Activated CD8-positive, alpha-beta memory T cell treated with anti-CD3 and anti-CD28 coated beads for 36 hours (primary cell): ENCODE results near the gene LETM1. TPM values are rescaled to one million over a fixed set of nuclear protein-coding genes. Genes with fewer than 3 reads are reported as not detected.

Experiments
- CTCF ChIA-PET: fragments of 350-600 bp; sonication (Branson Sonifier 250); formaldehyde crosslinking; loops from one replicate; lab custom pipeline; 2021; ENCODE audit warnings: antibody characterized with exemption; lab: Charles Lee
- POLR2A ChIA-PET: fragments of 350-600 bp; sonication (Branson Sonifier 250); formaldehyde crosslinking; loops from one replicate; lab custom pipeline; 2021; ENCODE audit warnings: antibody characterized with exemption; lab: Charles Lee
- total RNA-seq, 2 experiments: library from RNA; stranded (reverse); gene quantifications; one replicate each; pipeline ENCODE4 v1.2.3, GENCODE V29; 2021

Gene LETM1
- total RNA-seq: 10 to 100 TPM; 88.8 to 94.7 TPM

GRCh38 chr4:1856071-1856942 is at the start of gene LETM1:
LETM1 (minus strand) TSS chr4:1856156; CDS start chr4:1855950, 206 bp downstream.
- POLR2A ChIA-PET: interaction anchor here (1.1 to 1.7 kb wide), 3 partner anchors 14 to 136 kb away, joined by 3 to 6 read pairs (median 5); partner anchors contain the start of genes NSD2, TACC3 and TMEM129
- CTCF ChIA-PET: interaction anchor here (0.5 to 1.8 kb wide), 3 partner anchors 43 to 70 kb away, joined by 3 to 7 read pairs (median 3); no protein-coding TSS in a partner anchor

DNA sequence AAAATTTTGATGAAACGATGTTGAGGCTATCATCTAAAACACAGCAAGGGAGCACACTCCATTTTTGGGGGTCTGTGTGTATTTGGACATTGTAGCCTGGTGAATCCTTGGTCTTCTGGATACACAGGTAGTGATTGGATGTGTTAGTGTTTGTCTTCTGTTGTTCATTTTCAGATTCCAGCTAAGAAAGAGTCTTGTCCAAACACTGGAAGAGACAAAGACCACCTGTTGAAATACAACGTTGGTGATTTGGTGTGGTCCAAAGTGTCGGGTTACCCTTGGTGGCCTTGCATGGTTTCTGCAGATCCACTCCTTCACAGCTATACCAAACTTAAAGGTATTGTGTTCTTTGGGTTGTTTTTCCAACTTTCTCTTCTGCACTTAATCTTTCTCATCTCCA is 48.1 kb upstream of the LETM1 start:
- ChIA-PET POLR2A (no interaction called here), CTCF (no interaction called here)

DNA sequence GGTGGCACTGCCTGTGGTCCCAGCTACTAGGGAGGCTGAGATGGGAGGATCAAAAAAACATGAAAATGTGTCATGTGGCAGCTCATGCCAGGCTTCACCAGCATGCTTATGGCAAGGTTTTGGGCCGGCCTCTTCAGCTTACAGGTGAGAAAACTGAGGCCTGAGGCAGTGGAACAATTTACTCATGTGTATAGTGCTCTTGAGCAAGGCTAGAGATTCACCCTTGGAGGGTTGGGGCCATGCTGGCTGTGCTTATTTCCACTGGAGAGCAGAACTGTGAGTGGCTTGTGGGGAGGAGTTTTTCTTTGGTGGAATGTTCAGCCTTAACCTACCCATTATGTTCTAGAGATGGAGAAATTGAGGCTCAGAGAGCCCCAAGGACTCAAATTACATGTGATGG is 47.1 kb upstream of the LETM1 start:
- ChIA-PET POLR2A (no interaction called here), CTCF (interaction anchor here (1.1 kb wide), 1 partner anchor 13 kb away, joined by 3 read pairs; no protein-coding TSS in a partner anchor)

GRCh38 chr4:1902243-1902642 is 46.3 kb upstream of the LETM1 start:
- CTCF ChIA-PET: interaction anchor here (0.6 to 1.1 kb wide), 2 partner anchors 12 to 14 kb away, joined by 3 read pairs; no protein-coding TSS in a partner anchor
- POLR2A ChIA-PET: no interaction called here

DNA sequence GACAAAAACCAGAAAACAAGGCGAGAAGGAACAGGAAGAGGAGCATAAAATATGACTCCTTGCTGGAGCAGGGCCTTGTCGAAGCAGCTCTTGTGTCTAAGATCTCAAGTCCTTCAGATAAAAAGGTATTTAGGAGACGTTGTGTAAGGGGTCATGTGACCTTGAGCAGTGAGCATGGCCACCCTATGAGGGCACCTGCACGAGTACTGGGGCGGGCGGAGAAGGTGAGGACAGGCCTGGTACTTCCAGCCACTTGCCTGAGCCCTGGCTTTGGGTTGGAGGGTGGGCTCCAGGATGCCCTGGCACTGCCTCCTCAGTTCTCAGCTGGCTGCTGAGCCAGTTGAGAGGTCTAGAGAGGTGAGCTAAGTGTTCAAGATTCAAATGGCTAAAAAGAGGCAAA is 45.2 kb upstream of the LETM1 start:
- ChIA-PET POLR2A (interaction anchor here (0.9 kb wide), 1 partner anchor 46 kb away, joined by 3 read pairs; no protein-coding TSS in a partner anchor), CTCF (interaction anchor here (0.8 to 2.5 kb wide), 4 partner anchors 9 to 53 kb away, joined by 3 to 17 read pairs (median 5); partner anchors contain the start of gene LETM1)

DNA sequence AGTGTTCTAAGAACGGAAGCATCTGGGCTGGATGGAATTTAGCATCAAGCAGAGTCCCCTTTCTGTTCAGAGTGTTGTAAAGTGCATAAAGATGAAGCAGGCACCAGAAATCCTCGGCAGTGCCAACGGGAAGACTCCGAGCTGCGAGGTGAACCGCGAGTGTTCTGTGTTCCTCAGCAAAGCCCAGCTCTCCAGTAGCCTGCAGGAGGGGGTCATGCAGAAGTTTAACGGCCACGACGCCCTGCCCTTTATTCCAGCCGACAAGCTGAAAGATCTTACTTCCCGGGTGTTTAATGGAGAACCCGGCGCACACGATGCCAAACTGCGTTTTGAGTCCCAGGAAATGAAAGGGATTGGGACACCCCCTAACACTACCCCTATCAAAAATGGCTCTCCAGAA is 44.7 kb upstream of the LETM1 start:
- ChIA-PET POLR2A (no interaction called here), CTCF (interaction anchor here (0.5 to 2.5 kb wide), 9 partner anchors 9 to 251 kb away, joined by 3 to 17 read pairs (median 5); partner anchors contain the start of gene LETM1)

DNA sequence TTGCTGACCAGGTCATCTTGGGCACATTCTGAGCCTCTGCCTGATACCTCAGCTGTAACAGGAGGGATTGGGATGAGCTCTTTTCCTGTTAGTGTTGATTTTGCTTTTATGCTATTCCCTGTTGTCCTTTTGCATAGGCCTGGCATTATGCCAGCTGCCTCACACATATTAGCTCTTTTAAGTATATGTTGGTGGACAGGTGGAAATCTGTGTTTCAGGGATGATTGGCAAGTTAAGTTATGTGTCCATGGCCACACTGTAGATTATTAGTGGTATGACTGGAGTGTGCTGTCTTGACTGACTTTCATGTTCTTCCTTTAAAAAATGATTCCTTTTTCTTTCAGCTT is 44.1 kb upstream of the LETM1 start:
- ChIA-PET POLR2A (no interaction called here), CTCF (interaction anchor here (0.5 to 2.5 kb wide), 15 partner anchors 10 to 1358 kb away, joined by 3 to 17 read pairs (median 3); partner anchors contain the start of gene LETM1)

DNA sequence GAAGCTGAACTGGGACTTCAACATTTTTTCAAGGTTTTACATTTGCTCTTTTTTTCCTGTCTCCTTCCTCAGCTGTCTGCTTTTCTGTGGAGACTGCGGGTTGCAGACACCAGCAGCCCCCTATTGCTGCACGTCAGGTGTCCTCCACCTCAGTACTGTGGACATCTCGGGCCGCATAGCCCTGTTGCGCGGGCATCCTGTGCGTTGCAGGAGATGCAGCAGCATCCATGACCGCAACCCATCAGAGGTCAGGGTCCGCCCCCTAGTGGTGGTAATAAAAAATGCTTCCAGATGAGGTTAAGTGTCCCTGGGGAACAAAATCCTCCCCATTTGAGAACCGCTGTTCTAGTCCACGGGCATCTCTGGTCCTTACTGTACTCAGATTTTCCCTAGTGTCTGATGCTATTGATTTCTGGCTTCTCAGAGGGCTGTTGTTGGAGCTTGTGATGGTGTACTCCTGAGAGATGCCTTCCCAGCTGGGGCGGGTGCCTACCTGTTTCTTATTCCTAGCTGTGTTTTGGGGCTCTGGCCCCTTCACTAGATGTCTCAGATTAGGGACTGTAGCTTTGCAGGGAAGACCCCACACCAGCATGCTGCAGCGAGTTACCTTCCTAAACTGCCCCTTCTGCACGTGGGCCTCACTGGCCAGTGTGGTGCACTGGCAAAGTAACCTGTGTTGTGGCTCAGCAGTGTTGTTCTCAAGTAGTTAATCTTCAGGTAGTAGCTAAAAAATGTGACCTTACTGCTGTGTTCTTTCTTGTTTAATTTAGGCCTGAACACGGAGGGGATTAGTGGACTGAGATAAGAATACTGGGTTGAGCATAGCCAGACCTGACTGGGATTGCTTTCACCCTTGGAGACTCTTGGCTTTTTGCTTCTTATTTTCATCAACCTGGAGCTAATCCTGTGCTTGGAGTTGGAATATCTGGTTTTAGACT is 43.5 kb upstream of the LETM1 start:
- ChIA-PET POLR2A (no interaction called here), CTCF (interaction anchor here (0.6 to 2.5 kb wide), 22 partner anchors 10 to 1358 kb away, joined by 3 to 17 read pairs (median 3); partner anchors contain the start of gene LETM1)

- ChIA-PET POLR2A (no interaction called here), CTCF (interaction anchor here (0.7 to 2.5 kb wide), 12 partner anchors 11 to 150 kb away, joined by 3 to 9 read pairs (median 3); no protein-coding TSS in a partner anchor)
Measured at GRCh38 chr4:1898681-1899080, 42.7 kb upstream of the LETM1 start.

GRCh38 chr4:1898007-1898406 is 42.1 kb upstream of the LETM1 start:
- ChIA-PET POLR2A (no interaction called here), CTCF (interaction anchor here (0.7 to 2.5 kb wide), 5 partner anchors 10 to 150 kb away, joined by 3 to 6 read pairs (median 4); no protein-coding TSS in a partner anchor)

GRCh38 chr4:1896658-1896991 is 40.7 kb upstream of the LETM1 start:
- CTCF ChIA-PET: no interaction called here

GRCh38 chr4:1895971-1896657 is 40.2 kb upstream of the LETM1 start:
- ChIA-PET CTCF (no interaction called here), POLR2A (interaction anchor here (1.2 kb wide), 1 partner anchor 12 kb away, joined by 4 read pairs; no protein-coding TSS in a partner anchor)

More at GRCh38 chr4:1896658-1896991, 40.7 kb upstream of the LETM1 start:
- POLR2A ChIA-PET: no interaction called here

GRCh38 chr4:1890979-1891570 is 35.1 kb upstream of the LETM1 start:
- ChIA-PET CTCF (interaction anchor here (0.6 kb wide), 1 partner anchor 33 kb away, joined by 4 read pairs; no protein-coding TSS in a partner anchor), POLR2A (no interaction called here)

GRCh38 chr4:1887052-1887451 is 31.1 kb upstream of the LETM1 start:
- POLR2A ChIA-PET: interaction anchor here (0.6 kb wide), 1 partner anchor 17 kb away, joined by 3 read pairs; no protein-coding TSS in a partner anchor
- CTCF ChIA-PET: interaction anchor here (2.2 kb wide), 1 partner anchor 11 kb away, joined by 5 read pairs; no protein-coding TSS in a partner anchor

DNA sequence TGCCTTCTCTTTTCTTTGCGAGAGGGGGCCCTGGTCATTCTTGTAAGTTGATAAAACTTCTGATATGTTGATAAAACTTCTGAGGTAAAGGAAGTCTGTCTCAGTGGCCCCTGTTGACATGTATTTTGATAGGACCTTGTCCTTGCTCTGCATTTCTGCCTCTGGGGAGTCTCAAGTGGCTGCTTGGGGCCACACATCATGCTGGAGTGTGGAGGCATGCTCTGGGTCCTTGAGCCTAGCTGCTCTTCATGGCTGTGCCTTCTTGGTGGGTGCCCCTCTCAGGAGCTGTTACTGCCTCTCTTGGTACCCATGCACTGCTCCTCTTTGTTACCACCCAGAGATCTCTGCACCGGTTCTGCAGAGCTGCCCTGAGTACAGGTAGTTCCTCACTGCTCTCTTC is 29.5 kb upstream of the LETM1 start:
- ChIA-PET POLR2A (no interaction called here), CTCF (interaction anchor here (3.3 kb wide), 1 partner anchor 14 kb away, joined by 9 read pairs; no protein-coding TSS in a partner anchor)

DNA sequence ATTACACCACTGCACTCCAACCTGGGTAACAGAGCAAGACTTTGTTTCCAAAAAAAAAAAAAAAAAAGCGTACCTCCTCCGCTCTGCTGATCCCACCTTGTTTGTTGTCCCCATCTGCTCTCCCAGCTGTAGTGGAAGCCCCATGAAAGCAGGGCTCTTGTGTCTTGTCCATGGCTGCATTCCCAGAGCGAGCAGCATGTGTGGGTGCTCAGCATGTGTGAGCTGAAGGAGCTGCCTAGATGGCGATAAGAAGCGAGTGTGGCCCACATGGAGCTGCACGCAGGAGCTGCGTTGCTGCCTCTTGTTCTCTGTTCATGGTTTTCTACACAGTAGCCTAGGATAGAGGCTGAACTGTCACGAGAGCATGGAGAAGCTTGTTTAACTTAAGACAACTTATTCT is 27.6 kb upstream of the LETM1 start:
- CTCF ChIA-PET: interaction anchor here (0.7 to 3.3 kb wide), 3 partner anchors 16 to 92 kb away, joined by 3 to 9 read pairs (median 4); no protein-coding TSS in a partner anchor
- POLR2A ChIA-PET: interaction anchor here (0.6 kb wide), 1 partner anchor 125 kb away, joined by 3 read pairs; the partner anchor contains the start of gene NELFA

- ChIA-PET CTCF (interaction anchor here (0.6 to 0.9 kb wide), 3 partner anchors 27 to 1127 kb away, joined by 3 to 4 read pairs (median 3); no protein-coding TSS in a partner anchor), POLR2A (no interaction called here)
Measured at GRCh38 chr4:1882850-1883271, 26.9 kb upstream of the LETM1 start.
